Measurements from ENCODE around the gene GTF3A. TPM values are rescaled to one million over a fixed set of nuclear protein-coding genes. Genes with fewer than 3 reads are reported as not detected.
A peak's percentile ranks its signal among the peaks of the same experiment; 100 is the strongest.

The GTF3A gene
- total RNA-seq, 1 experiment from 2014 or later = 88.7 TPM

DNA sequence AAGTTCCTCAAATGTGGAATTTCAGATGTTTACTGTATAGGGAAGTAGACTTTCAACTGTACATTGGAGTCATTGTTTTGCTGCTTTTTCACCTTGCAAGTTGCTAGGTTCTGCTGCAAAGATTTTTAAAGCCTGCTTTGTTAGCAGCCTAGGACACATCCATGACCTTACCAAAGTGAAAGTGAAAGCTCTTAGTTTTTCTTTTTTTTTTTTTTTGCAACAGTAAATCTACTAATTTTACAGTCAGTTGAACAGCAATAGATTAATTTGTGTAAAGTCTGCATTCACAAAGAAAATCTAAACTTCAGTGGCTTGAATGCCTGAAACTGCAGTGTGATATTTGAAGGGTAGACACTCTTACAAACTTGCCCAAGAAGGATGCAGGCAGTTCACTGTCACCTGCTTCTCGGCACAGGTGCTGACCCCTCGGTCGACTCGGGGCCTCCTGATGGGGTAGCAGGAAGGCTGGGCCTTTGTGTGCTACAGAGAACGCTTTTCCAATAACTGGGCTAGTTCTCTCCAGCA is 31.0 kb downstream of the GTF3A start:
- POLR2A ChIA-PET = no interaction called here
- peaks cover 2% of the 10 kb centered on the region; the same call in 1 of the 2 replicates for H3K27me3 Mint-ChIP-seq (ENCODE audit: low read depth)
- ATAC-seq (peak; percentile 79), DNase-seq (ENCODE audit: low spot score) (peak; percentile 30)
- H3K36me3 Mint-ChIP-seq = no peaks in the 10 kb centered on the region
- H3K27ac Mint-ChIP-seq = peak overlapping the region; percentile 89; the same call in 1 of the 2 replicates
- H3K4me3 Mint-ChIP-seq = no peak overlapping the region
- peaks cover 27% of the 10 kb centered on the region for H3K4me1 Mint-ChIP-seq
- CTCF ChIA-PET = interaction anchor here (0.6 to 0.9 kb wide), 4 partner anchors 78 to 524 kb away, joined by 3 to 4 read pairs (median 3); no protein-coding TSS in a partner anchor
- TF ChIP-seq IRF1 (CRISPR knock-in tag; IDR thresholded peaks at IDR 0.05) (no peak), FOXK1 (CRISPR knock-in tag; IDR thresholded peaks at IDR 0.05) (no peak), JAZF1 (CRISPR knock-in tag; IDR thresholded peaks at IDR 0.05) (no peak), AFF4 (CRISPR knock-in tag; IDR thresholded peaks at IDR 0.05; ENCODE audit: borderline replicate concordance) (no peak), TEAD4 (CRISPR knock-in tag; IDR thresholded peaks at IDR 0.05) (no peak), CREM (CRISPR knock-in tag; IDR thresholded peaks at IDR 0.05) (no peak), SP1 (CRISPR knock-in tag; conservative IDR thresholded peaks at IDR 0.05) (no peak), SMAD4 (CRISPR knock-in tag; IDR thresholded peaks at IDR 0.05) (no peak), KAT7 (CRISPR knock-in tag; IDR thresholded peaks at IDR 0.05; ENCODE audit: borderline replicate concordance) (no peak), TCF7 (CRISPR knock-in tag; IDR thresholded peaks at IDR 0.05; ENCODE audit: low read depth) (no peak), NFE2L1 (CRISPR knock-in tag; IDR thresholded peaks at IDR 0.05) (no peak), TEAD1 (CRISPR knock-in tag; IDR thresholded peaks at IDR 0.05) (no peak), ZNF121 (CRISPR knock-in tag; IDR thresholded peaks at IDR 0.05) (no peak)
- TF ChIP-seq, protein P1, sequence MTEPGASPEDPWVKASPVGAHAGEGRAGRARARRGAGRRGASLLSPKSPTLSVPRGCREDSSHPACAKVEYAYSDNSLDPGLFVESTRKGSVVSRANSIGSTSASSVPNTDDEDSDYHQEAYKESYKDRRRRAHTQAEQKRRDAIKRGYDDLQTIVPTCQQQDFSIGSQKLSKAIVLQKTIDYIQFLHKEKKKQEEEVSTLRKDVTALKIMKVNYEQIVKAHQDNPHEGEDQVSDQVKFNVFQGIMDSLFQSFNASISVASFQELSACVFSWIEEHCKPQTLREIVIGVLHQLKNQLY (CRISPR knock-in tag; IDR thresholded peaks at IDR 0.05) = no peak
- TF ChIP-seq, protein P2, sequence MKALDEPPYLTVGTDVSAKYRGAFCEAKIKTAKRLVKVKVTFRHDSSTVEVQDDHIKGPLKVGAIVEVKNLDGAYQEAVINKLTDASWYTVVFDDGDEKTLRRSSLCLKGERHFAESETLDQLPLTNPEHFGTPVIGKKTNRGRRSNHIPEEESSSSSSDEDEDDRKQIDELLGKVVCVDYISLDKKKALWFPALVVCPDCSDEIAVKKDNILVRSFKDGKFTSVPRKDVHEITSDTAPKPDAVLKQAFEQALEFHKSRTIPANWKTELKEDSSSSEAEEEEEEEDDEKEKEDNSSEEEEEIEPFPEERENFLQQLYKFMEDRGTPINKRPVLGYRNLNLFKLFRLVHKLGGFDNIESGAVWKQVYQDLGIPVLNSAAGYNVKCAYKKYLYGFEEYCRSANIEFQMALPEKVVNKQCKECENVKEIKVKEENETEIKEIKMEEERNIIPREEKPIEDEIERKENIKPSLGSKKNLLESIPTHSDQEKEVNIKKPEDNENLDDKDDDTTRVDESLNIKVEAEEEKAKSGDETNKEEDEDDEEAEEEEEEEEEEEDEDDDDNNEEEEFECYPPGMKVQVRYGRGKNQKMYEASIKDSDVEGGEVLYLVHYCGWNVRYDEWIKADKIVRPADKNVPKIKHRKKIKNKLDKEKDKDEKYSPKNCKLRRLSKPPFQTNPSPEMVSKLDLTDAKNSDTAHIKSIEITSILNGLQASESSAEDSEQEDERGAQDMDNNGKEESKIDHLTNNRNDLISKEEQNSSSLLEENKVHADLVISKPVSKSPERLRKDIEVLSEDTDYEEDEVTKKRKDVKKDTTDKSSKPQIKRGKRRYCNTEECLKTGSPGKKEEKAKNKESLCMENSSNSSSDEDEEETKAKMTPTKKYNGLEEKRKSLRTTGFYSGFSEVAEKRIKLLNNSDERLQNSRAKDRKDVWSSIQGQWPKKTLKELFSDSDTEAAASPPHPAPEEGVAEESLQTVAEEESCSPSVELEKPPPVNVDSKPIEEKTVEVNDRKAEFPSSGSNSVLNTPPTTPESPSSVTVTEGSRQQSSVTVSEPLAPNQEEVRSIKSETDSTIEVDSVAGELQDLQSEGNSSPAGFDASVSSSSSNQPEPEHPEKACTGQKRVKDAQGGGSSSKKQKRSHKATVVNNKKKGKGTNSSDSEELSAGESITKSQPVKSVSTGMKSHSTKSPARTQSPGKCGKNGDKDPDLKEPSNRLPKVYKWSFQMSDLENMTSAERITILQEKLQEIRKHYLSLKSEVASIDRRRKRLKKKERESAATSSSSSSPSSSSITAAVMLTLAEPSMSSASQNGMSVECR (CRISPR knock-in tag; IDR thresholded peaks at IDR 0.05; ENCODE audit: borderline replicate concordance) = no peak
- H3K9me3 Mint-ChIP-seq = peaks cover 4% of the 10 kb centered on the region; the same call in 1 of the 2 replicates

GRCh38 chr13:27461940-27462584 is 37.6 kb downstream of the GTF3A start:
- ChIA-PET CTCF (interaction anchor here (2.5 kb wide), 1 partner anchor 100 kb away, joined by 8 read pairs; no protein-coding TSS in a partner anchor), POLR2A (no interaction called here)
- ATAC-seq (no peak), DNase-seq (ENCODE audit: low spot score) (no peak)
- Mint-ChIP-seq H3K27me3 (ENCODE audit: low read depth) (no peaks in the 10 kb centered on the region), H3K4me3 (no peak overlapping the region), H3K27ac (no peak overlapping the region), H3K36me3 (no peaks in the 10 kb centered on the region), H3K9me3 (peaks cover 4% of the 10 kb centered on the region; the same call in 1 of the 2 replicates), H3K4me1 (no peaks in the 10 kb centered on the region)
- TF ChIP-seq SP1 (CRISPR knock-in tag; conservative IDR thresholded peaks at IDR 0.05) (no peak), ZNF138 (CRISPR knock-in tag; conservative IDR thresholded peaks at IDR 0.05) (no peak), RELA (CRISPR knock-in tag; IDR thresholded peaks at IDR 0.05; ENCODE audit: borderline replicate concordance) (no peak), ZSCAN18 (CRISPR knock-in tag; IDR thresholded peaks at IDR 0.05) (no peak), SOX15 (CRISPR knock-in tag; IDR thresholded peaks at IDR 0.05) (no peak)
- TF ChIP-seq, protein P3, sequence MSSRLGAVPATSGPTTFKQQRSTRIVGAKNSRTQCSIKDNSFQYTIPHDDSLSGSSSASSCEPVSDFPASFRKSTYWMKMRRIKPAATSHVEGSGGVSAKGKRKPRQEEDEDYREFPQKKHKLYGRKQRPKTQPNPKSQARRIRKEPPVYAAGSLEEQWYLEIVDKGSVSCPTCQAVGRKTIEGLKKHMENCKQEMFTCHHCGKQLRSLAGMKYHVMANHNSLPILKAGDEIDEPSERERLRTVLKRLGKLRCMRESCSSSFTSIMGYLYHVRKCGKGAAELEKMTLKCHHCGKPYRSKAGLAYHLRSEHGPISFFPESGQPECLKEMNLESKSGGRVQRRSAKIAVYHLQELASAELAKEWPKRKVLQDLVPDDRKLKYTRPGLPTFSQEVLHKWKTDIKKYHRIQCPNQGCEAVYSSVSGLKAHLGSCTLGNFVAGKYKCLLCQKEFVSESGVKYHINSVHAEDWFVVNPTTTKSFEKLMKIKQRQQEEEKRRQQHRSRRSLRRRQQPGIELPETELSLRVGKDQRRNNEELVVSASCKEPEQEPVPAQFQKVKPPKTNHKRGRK (CRISPR knock-in tag; IDR thresholded peaks at IDR 0.05; ENCODE audit: borderline replicate concordance) = no peak
- TF ChIP-seq, protein P4, sequence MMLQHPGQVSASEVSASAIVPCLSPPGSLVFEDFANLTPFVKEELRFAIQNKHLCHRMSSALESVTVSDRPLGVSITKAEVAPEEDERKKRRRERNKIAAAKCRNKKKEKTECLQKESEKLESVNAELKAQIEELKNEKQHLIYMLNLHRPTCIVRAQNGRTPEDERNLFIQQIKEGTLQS (CRISPR knock-in tag; conservative IDR thresholded peaks at IDR 0.05) = no peak

Data from WTC11 (cell line).